ENCODE results near the gene RILPL1. TPM values are rescaled to one million over a fixed set of nuclear protein-coding genes. Genes with fewer than 3 reads are reported as not detected.
"Not testable (repeated sequence)": the region's sequence is repeated elsewhere in the genome, so short reads cannot be mapped to it uniquely, and the experiment has no call there.

RILPL1 gene
- total RNA-seq, 1 donor from 2014 or later, result 1.5 TPM

GRCh38 chr12:123469978-123470377, 63.5 kb downstream of the RILPL1 start:
- intact Hi-C loops (cut with DNase I), result no loop called here
- no peak for DNase-seq (ENCODE audit: low spot score in 2 of 2)
- H3K36me3 ChIP-seq, result peaks cover 37 to 38% of the 10 kb centered on the region in 2 donors
- H3K27me3 ChIP-seq, result no peaks in the 10 kb centered on the region
- no peak for TF ChIP-seq CTCF (IDR thresholded peaks at IDR 0.05)
- H3K4me1 ChIP-seq, result peaks cover 0 to 23% of the 10 kb centered on the region in 2 donors
- no peak overlapping the region for H3K27ac ChIP-seq
- no peak overlapping the region for H3K4me3 ChIP-seq
- no peaks in the 10 kb centered on the region for H3K9me3 ChIP-seq

GRCh38 chr12:123468786-123469185, 64.7 kb downstream of the RILPL1 start:
- DNase-seq (ENCODE audit: low spot score in 2 of 2), result no peak
- peak overlapping the region in 1 of 2 donors; percentile 25 for H3K27ac ChIP-seq
- peaks cover 0 to 18% of the 10 kb centered on the region in 2 donors for H3K4me1 ChIP-seq
- no peaks in the 10 kb centered on the region for H3K9me3 ChIP-seq
- no peak for TF ChIP-seq CTCF (IDR thresholded peaks at IDR 0.05)
- H3K27me3 ChIP-seq, result no peaks in the 10 kb centered on the region
- H3K4me3 ChIP-seq, result no peak overlapping the region
- peaks cover 35 to 37% of the 10 kb centered on the region in 2 donors for H3K36me3 ChIP-seq
- intact Hi-C loops (cut with DNase I), result no loop called here

- TF ChIP-seq CTCF (IDR thresholded peaks at IDR 0.05), result no peak
- peak overlapping the region; percentile 18 to 72 for H3K27ac ChIP-seq
- H3K27me3 ChIP-seq, result no peaks in the 10 kb centered on the region
- no peak overlapping the region for H3K4me3 ChIP-seq
- H3K9me3 ChIP-seq, result no peaks in the 10 kb centered on the region
- peaks cover 0 to 18% of the 10 kb centered on the region in 2 donors for H3K4me1 ChIP-seq
- intact Hi-C loops (cut with DNase I), result no loop called here
- DNase-seq (ENCODE audit: low spot score in 2 of 2), result no peak
- peaks cover 10 to 12% of the 10 kb centered on the region in 2 donors for H3K36me3 ChIP-seq
Observed at GRCh38 chr12:123465084-123465483, 68.4 kb downstream of the RILPL1 start.

GRCh38 chr12:123463174-123463573, 70.3 kb downstream of the RILPL1 start:
- H3K27me3 ChIP-seq; H3K9me3 ChIP-seq; H3K36me3 ChIP-seq; H3K4me3 ChIP-seq; H3K27ac ChIP-seq; intact Hi-C loops (cut with DNase I); DNase-seq (ENCODE audit: low spot score in 2 of 2): not testable (repeated sequence)
- peaks cover 0 to 29% of the 10 kb centered on the region in 2 donors for H3K4me1 ChIP-seq

- H3K27me3 ChIP-seq, result no peaks in the 10 kb centered on the region
- TF ChIP-seq CTCF (IDR thresholded peaks at IDR 0.05), result no peak
- H3K9me3 ChIP-seq, result no peaks in the 10 kb centered on the region
- H3K36me3 ChIP-seq, result no peaks in the 10 kb centered on the region
- intact Hi-C loops (cut with DNase I), result loop anchor here (1.0 to 5.0 kb wide), 3 partner anchors 20 to 124 kb away; partner anchors contain the start of gene TMED2
- H3K27ac ChIP-seq, result peak within 1 kb of the TSS; percentile 97 to 99
- peak within 1 kb of the TSS; percentile 82 to 93 for H3K4me3 ChIP-seq
- peaks cover 0 to 12% of the 10 kb centered on the region in 2 donors for H3K4me1 ChIP-seq
- peak; percentile 31 to 83 for DNase-seq (ENCODE audit: low spot score in 2 of 2)
Observed at GRCh38 chr12:123457980-123458779, 75.3 kb downstream of the RILPL1 start, which contains the start of gene SNRNP35. Gene SNRNP35, plus strand, starts transcription at chr12:123458139. Its CDS starts 7,402 bp downstream, at chr12:123465541.

- TF ChIP-seq CTCF (IDR thresholded peaks at IDR 0.05), result no peak
- Histone ChIP-seq H3K36me3 (no peaks in the 10 kb centered on the region), H3K27ac (no peak overlapping the region), H3K4me1 (no peaks in the 10 kb centered on the region), H3K9me3 (no peaks in the 10 kb centered on the region), H3K27me3 (no peaks in the 10 kb centered on the region), H3K4me3 (no peak overlapping the region)
- DNase-seq (ENCODE audit: low spot score in 2 of 2), result peak in 1 of 2 donors; percentile 84
- intact Hi-C loops (cut with DNase I), result no loop called here
Observed at GRCh38 chr12:123453165-123453564, 80.4 kb downstream of the RILPL1 start.

- DNase-seq (ENCODE audit: low spot score in 2 of 2); H3K27ac ChIP-seq; intact Hi-C loops (cut with DNase I); H3K36me3 ChIP-seq; H3K4me1 ChIP-seq; H3K4me3 ChIP-seq; H3K9me3 ChIP-seq; H3K27me3 ChIP-seq: not testable (repeated sequence)
Observed at GRCh38 chr12:123452276-123452550, 81.3 kb downstream of the RILPL1 start.
